Uterus (tissue), 2 donors: ENCODE results near the gene LTBP4.

Source experiments
- POLR2A ChIP-seq, 2 donors: fragments of 450-650 bp; IDR thresholded peaks; one replicate each; pipeline ENCODE4 v1.6.1; 2016; ENCODE audit warnings: antibody characterized with exemption in 2 of 2, mild to moderate bottlenecking in 1 of 2, moderate library complexity in 1 of 2
- TF ChIP-seq, protein P1 (sequence below), 4 experiments: fragments of 200-600 bp in 2 of 4; fragments of 450-650 bp in 2 of 4; sonication (generic) in 2 of 4; IDR thresholded peaks; one replicate each; pipeline ENCODE4 v1.5.1; 2016 to 2019; ENCODE audit warnings: antibody characterized with exemption in 4 of 4, mild to moderate bottlenecking in 2 of 4, moderate library complexity in 1 of 4

DNA sequence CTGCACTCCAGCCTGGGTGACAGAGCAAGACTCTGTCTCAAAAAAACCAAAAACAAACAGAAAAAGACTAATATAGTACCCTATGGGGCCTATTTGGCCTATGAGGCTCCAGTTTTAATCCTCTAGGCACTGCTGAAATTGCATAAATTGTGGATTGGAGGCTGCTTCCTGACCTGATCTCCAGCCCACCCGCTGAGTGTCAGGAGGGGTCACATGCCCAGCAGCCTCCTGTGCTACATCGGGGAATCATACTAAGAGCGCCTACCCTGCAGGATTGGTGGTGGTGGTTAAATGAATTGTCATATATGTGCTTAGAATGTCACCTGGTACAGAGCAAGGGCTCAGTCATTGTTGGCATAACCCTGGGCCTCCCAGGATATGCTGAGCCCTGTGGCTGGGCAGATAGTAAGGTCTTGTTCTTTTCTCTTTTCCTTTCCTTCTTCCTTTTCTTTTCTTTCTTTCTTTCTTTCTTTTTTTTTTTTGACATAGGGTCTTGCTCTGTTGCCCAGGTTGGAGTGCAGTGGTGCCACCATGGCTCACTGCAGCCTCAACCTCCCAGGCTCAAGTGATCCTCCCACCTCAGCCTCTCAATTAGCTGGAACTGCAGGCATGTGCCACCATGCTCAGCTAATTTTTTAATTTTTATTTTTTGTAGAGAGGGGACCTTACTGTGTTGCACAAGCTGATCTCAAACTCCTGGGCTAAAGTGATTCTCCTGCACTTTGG is 31.3 kb downstream of the LTBP4 start:
- TF ChIP-seq, protein P1, sequence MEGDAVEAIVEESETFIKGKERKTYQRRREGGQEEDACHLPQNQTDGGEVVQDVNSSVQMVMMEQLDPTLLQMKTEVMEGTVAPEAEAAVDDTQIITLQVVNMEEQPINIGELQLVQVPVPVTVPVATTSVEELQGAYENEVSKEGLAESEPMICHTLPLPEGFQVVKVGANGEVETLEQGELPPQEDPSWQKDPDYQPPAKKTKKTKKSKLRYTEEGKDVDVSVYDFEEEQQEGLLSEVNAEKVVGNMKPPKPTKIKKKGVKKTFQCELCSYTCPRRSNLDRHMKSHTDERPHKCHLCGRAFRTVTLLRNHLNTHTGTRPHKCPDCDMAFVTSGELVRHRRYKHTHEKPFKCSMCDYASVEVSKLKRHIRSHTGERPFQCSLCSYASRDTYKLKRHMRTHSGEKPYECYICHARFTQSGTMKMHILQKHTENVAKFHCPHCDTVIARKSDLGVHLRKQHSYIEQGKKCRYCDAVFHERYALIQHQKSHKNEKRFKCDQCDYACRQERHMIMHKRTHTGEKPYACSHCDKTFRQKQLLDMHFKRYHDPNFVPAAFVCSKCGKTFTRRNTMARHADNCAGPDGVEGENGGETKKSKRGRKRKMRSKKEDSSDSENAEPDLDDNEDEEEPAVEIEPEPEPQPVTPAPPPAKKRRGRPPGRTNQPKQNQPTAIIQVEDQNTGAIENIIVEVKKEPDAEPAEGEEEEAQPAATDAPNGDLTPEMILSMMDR (IDR thresholded peaks at IDR 0.05) = no peak
- TF ChIP-seq POLR2A (IDR thresholded peaks at IDR 0.05) = no peak
